GM12874 (cell line): ENCODE measurements around the gene KIRREL3.

Source experiments
- CTCF ChIP-seq: IDR thresholded peaks from 2 replicates; pipeline ENCODE4 v1.5.1; 2011; ENCODE audit warnings: low read depth, mild to moderate bottlenecking, control low read depth, low read length, moderate library complexity; ENCODE audit not compliant: insufficient read depth

KIRREL3 gene

DNA sequence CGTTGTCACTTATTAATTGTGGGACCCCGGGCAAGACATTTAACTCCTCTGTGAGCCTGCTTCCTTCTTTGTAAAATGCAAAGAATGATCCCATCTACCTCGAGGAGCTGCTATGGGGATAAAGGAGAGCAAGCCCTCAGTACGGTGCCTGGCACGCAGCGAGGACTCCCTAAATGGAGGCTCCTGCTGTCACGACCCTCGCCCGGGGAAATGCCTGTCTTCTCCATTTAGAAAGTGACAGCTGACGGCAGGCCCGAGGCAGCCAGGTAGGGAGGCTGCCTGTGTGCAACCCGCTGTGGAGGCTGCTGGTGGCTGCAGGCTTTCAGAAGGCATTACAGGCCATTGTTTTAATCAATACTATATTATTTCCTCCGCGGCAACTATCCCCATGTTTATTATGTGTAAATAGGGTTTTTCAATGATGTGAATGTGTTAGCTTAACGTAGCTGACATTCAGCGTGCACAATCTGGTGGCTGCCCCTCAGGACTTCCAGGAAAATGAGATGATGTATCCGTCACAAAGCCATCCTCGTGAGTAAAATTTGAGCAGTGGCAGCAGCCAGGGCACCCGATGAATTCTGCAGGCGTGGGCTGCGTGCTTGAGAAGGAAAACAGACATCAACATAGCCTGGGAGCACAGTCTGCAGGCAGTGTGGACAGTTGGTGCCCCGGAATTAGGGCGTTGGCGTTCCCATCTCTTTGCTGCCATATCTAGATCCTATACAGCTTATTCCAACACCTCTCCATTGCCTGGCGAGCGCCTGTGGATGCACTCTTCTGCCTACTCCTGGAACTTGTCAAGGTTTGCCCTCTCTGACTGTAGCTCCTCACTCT is 416.8 kb downstream of the KIRREL3 start:
- TF ChIP-seq CTCF = no peak

GRCh38 chr11:126583101-126583500 is 417.5 kb downstream of the KIRREL3 start:
- TF ChIP-seq CTCF = no peak

DNA sequence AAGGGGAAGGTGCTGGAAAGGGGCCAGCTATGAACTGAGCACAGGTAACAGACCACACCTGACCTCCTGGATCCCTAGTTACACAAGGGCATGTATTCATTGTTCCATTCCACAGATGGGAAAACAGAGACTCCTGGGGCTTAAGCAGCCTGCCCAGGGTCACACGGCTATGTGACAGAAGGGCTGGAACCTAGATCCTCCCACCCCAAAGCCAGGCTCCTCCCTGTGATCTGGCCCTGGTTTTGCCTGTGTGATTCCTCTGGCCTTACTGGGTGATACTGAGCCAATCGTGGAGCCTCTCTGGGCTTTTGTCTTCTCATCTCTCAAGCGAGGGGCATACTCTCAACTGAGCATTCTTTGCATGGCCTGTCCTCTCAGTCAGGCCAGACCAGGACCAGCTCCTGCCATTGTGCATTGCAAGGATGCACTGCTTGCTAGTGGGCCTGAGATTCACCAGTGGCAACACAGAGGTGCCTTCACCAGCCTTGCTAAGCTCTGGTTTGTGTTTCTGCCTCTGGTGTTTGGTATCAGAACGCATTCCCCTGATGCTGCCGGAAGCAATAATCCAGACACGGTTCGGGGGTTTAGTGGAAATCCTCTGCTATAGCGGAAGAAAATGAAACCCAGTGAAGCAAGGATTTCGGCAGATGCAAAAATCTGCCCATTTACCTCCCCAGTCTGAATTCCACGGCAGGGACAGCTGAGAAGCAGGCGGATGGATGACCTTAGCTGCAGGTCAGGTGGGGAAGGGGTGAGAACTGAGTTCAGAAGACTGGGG is 418.5 kb downstream of the KIRREL3 start:
- TF ChIP-seq CTCF = no peak

- TF ChIP-seq CTCF = no peak
Observed at GRCh38 chr11:126578426-126578825, 422.1 kb downstream of the KIRREL3 start.

GRCh38 chr11:126578021-126578420 is 422.5 kb downstream of the KIRREL3 start:
- TF ChIP-seq CTCF = no peak

DNA sequence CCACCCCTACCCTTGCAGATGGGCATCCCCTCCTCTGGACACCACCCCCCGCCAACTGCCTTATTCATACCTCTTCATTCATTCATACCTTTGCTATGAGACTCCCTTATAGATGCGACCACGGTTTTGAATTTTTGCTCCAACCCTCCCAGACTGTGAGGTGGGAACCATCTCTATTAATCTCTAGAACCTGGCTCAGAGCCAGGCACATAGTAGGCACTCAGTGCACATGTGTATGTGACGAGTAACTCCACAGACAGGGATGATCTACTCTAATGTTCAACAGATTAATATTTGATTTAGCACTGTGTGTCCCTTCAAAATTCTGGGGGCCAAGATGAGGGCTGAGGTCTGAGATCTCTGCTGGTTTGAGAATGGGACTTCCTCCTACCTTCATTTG is 424.7 kb downstream of the KIRREL3 start:
- TF ChIP-seq CTCF = no peak

DNA sequence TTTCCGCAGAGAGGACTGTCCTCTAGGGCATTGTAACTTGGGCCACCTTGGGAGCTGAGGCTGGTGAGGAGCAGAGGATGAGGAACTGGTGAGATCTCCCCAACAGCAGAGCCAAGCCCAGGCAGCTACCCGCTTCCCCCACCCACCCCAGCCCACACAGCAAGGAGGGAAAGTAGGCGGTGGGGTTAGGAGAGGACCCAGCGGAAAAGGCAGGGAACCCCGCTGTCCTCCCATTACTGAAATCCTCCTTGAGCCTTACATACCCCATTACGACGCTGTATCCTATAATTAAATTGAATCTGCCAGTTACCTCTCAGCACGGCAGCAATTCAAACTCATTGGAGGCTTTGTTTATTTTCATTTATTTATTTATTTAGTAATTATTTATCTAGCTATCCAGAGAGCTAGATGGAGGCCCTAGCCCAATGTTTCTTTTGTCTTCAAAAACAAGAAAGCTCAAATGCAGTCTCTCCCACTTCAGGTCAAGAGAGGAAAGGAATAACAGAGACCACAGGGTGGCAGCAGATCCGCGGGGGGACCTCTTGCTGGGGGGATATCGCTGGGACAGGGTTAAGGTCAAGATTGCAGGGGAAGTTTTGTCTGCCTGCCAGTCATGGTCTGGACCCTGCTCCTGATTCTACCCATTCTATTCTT is 427.1 kb downstream of the KIRREL3 start:
- no peak for TF ChIP-seq CTCF
